Frontal cortex (tissue), 4 donors: ENCODE measurements around the gene AFTPH. TPM values are rescaled to one million over a fixed set of nuclear protein-coding genes. Genes with fewer than 3 reads are reported as not detected.

Experiments
- DNase-seq, 2 donors: peaks; one replicate each; pipeline ENCODE4 v3.0.0; 2012; ENCODE audit warnings: low spot score in 2 of 2
- FAIRE-seq: peaks from 2 replicates; lab custom pipeline; 2012; peaks lifted over from hg19 to GRCh38; lab: Jason Lieb, UNC
- total RNA-seq: library from RNA; depleted of rRNA; stranded (reverse); fragments of >200 nt; gene quantifications from one replicate; pipeline ENCODE4 v1.2.3, GENCODE V29; 2014
- donor health status: control.
- donor health status: control.
- donor health status: control.

Gene AFTPH
- total RNA-seq, 1 donor from 2014 or later, result 109 TPM

- DNase-seq, result no peak
- FAIRE-seq, result no peak
Observed at GRCh38 chr2:64581018-64581417, 56.9 kb downstream of the AFTPH start.

GRCh38 chr2:64581777-64582539 is 57.8 kb downstream of the AFTPH start:
- DNase-seq (no peak), FAIRE-seq (no peak)

- no peak for FAIRE-seq
Observed at GRCh38 chr2:64582774-64583340, 58.7 kb downstream of the AFTPH start.

GRCh38 chr2:64586054-64586453 is 61.9 kb downstream of the AFTPH start:
- DNase-seq (no peak), FAIRE-seq (no peak)

More at GRCh38 chr2:64582774-64583340, 58.7 kb downstream of the AFTPH start:
- no peak for DNase-seq

GRCh38 chr2:64586883-64587481 is 62.9 kb downstream of the AFTPH start:
- DNase-seq (peak in 1 of 2 donors; percentile 44), FAIRE-seq (peak; percentile 82)

- FAIRE-seq, result no peak
- no peak for DNase-seq
Observed at GRCh38 chr2:64587561-64587960, 63.4 kb downstream of the AFTPH start.

GRCh38 chr2:64591188-64591587 is 67.1 kb downstream of the AFTPH start:
- DNase-seq (no peak), FAIRE-seq (no peak)

- DNase-seq, result no peak
- no peak for FAIRE-seq
Observed at GRCh38 chr2:64593035-64593655, 69.0 kb downstream of the AFTPH start.

GRCh38 chr2:64594226-64594989 is 70.3 kb downstream of the AFTPH start:
- no peak for DNase-seq
- FAIRE-seq, result no peak

- DNase-seq (no peak), FAIRE-seq (no peak)
Observed at GRCh38 chr2:64595397-64596176, 71.5 kb downstream of the AFTPH start.

GRCh38 chr2:64598226-64598625 is 74.1 kb downstream of the AFTPH start:
- no peak for DNase-seq
- no peak for FAIRE-seq

- FAIRE-seq (no peak), DNase-seq (no peak)
Observed at GRCh38 chr2:64599469-64599868, 75.3 kb downstream of the AFTPH start.

GRCh38 chr2:64601034-64601754 is 77.1 kb downstream of the AFTPH start:
- no peak for FAIRE-seq
- DNase-seq, result no peak

GRCh38 chr2:64601785-64602391 is 77.8 kb downstream of the AFTPH start:
- no peak for FAIRE-seq

GRCh38 chr2:64602436-64602835 is 78.3 kb downstream of the AFTPH start:
- DNase-seq, result no peak
- no peak for FAIRE-seq

More at GRCh38 chr2:64601785-64602391, 77.8 kb downstream of the AFTPH start:
- DNase-seq, result no peak

- DNase-seq (no peak), FAIRE-seq (no peak)
Observed at GRCh38 chr2:64604155-64604554, 80.0 kb downstream of the AFTPH start.

- no peak for FAIRE-seq
- no peak for DNase-seq
Observed at GRCh38 chr2:64605026-64605471, 80.9 kb downstream of the AFTPH start.

GRCh38 chr2:64605991-64606478 is 81.9 kb downstream of the AFTPH start:
- DNase-seq (no peak), FAIRE-seq (no peak)
